Fibroblast of skin of left quadriceps (primary cell): ENCODE data around the gene PIEZO1.
A peak's percentile ranks its signal among the peaks of the same experiment; 100 is the strongest.
"Not testable (repeated sequence)": the region's sequence is repeated elsewhere in the genome, so short reads cannot be mapped to it uniquely, and the experiment has no call there.

Experiments
- DNase-seq, 2 experiments: peaks; one replicate each; pipeline ENCODE4 v3.0.0-alpha.2; 2013; ENCODE audit warnings: low read depth in 2 of 2

PIEZO1 gene

DNA sequence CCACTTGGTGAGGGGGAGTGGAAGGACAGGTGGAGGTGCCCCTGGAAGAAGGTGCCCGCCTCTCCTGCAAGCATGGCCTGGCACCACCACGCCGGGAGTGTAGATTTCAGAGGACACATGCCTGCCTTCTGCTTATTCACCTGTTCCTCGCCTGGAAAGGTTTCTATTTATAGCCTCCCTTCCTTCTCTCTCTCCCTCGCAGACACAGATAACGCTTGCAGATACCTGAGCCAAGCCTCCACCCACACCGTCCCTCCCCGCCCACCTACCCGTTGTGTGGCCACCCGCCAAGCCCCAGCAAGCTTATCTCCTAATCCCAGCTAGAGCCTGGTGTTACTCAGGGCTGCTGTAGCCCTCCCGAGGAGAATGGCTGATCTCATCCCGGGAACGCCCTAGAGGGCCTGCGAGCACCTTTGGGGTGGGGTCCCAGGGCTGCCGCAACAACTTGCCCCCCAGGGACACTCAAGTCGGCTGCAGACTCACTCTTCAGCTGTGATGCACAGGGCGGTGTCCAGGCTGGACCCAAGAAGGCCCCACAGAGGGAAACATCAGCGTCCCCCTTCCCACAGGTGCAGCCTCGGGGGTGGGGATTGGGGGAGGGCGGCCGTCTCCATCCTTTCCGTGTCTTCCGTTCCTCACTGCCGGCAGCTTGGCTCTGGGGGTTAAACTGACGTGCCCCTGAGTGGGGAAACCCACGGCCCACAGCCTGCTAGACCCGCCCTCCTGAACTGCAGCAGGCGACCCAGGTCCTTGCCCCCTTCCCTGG is 96.8 kb downstream of the PIEZO1 start:
- no peak for DNase-seq

DNA sequence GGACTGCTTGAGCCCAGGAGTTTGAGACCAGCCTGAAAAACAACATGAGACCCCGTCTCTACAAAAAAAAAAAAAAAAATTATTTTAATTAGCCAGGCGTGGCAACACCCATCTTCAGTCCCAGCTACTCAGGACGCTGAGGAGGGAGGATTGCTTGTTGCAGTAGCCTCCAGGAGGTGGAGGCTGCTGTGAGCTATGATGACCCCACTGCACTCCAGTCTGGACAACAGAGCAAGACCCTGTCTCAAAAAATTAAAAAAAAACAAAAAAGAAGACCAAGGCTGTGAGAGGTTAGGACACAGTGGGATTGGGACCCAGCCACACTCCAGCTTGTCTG is 97.4 kb downstream of the PIEZO1 start:
- DNase-seq, result no peak

DNA sequence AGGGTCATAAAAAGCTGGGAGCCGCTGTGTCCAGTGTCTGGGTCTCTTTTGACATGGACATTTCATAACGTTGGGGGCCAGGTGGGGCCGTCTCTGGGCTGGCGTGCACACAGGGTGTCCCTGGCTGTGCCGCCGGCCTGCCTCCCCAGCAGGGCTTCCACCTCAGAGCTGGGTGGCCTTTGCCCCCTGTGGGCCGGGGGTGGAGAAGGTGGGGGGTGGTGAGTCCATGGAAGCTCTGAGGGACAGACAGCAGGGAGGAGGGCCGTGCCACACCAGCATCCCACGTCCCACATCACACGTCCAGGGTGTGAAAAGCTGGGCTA is 97.8 kb downstream of the PIEZO1 start:
- no peak for DNase-seq

DNA sequence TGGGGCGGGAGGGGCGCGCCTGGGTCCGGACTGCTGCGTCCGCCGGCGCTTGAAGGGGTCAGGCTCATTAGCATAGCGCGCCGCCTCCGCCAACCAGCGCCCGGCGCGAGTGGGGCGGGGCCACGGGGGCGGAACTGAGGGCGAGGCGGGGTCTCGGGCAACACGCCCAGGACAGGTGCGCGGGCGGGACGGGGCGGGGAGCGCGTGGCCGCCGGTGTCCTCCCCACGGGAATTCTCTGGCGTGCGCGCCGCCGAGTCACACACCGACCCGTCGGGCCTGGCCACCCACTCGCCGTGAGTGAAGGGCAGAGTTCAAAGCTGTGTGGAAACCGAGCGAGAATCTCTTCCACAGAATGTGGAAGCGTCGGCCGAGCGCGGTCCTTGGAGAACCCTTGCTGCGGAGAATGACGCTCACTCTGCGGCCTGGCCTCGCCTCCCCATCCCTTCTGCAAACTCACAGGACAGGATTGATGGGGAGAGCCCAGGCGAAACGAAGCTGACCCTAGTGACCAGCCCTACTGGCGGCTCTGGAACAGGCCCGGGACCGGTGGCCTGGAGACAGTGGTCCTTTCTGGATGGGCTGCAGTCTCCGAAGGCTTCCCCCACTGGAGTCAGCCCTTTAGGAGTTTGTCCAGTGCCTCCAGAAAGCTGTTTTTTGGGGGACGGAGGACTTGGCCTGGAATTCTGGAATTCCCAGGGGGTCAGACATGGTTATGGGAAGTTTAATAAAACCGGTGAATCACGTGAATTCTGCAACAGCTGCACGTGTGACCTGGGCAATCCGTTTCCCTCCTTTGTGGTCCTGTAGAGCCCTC is 98.4 kb downstream of the PIEZO1 start, which contains the start of gene SNAI3:
SNAI3 (minus strand) TSS at position 69 of the 815 bp plus-strand sequence. CDS start 101 bp downstream, outside the sequence.
- no peak for DNase-seq

DNA sequence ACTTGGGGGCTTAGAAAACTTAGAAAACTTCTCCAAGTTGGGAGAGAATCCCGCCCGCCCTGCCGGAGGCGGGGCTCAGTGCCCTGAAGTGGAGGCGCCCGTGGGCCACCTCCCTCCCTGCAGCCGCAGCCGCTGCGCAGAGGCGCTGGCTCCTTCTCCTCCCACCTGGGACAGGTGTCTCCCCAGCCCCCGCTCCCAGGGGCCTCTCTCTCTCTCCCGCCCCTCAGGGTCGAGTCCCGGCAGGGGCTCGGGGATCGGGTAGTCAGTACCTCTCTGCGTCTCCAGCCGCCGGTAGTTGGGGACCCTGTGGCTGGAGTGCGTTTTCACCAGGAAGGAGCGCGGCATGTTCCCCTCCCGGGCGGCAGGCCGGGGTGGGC is 99.0 kb downstream of the PIEZO1 start:
- DNase-seq, result no peak

DNA sequence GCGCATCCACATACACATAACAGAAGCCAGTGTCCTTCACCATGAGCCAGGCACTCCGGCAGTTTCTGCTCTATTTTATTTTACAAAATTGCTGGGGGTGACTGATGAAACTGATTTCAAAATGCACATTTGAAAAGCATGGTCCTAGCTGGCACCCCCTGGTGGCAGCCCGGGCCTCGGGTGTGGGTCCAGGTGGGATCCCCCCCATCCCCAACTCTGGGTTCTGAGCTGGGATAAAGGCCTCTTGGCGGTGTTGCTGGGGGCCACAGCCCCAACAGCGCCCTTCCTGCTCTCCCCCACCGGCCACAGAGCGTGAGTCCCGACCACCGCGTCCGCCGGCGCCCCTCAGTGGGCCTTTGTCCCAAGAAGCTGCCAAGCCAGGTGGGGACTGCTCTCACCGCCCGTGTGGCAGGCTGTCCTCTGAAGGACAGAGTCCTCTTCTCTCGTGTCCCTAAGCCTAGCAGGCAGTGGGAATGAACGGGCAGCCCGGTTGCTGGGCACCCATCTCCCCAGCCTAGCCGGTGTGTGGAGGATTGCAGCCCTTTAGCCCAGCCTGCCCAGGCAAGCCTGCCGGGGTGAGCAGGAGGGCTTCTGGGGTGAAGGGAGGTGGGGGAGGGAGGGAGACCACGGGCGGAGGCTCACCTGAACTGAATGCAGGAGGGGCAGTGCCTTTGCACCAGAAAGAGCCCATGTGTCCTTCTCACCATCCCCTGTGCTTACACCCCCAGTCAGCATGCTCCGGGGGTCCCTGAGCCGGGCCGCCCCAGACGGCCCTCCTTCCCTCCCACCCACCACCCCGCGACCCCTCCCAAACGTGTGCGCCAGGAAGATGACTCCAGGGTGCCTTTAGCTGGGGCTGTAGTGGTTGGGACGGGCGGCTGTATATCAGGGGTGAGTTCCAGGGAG is 99.6 kb downstream of the PIEZO1 start:
- peak; percentile 14 to 17 for DNase-seq

DNA sequence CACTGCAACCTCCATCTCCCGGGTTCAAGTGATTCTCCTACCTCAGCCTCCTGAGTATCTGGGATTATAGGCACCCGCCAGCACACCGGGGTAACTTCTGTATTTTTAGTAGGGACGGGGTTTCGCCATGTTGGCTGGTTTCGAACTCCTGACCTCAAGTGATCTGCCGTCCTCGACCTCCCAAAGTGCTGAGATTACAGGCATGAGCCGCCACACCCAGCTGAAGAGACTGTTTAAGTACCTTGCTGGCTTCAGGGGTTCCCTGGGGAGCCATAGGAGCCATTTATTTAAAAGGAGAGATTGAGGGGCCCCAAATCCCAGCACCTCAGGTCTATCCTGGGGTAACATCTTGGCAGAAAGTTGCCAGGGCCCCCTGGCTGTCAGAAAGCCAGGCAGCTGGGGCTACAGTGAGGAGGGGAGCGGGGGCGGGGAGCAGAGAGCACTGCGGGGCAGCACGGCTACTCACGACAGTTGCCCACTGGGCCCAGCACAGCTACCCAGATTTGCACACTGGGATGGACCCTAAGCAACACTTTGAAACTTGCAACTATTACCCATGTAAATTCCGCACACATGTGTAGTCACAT is 100.4 kb downstream of the PIEZO1 start:
- no peak for DNase-seq

DNA sequence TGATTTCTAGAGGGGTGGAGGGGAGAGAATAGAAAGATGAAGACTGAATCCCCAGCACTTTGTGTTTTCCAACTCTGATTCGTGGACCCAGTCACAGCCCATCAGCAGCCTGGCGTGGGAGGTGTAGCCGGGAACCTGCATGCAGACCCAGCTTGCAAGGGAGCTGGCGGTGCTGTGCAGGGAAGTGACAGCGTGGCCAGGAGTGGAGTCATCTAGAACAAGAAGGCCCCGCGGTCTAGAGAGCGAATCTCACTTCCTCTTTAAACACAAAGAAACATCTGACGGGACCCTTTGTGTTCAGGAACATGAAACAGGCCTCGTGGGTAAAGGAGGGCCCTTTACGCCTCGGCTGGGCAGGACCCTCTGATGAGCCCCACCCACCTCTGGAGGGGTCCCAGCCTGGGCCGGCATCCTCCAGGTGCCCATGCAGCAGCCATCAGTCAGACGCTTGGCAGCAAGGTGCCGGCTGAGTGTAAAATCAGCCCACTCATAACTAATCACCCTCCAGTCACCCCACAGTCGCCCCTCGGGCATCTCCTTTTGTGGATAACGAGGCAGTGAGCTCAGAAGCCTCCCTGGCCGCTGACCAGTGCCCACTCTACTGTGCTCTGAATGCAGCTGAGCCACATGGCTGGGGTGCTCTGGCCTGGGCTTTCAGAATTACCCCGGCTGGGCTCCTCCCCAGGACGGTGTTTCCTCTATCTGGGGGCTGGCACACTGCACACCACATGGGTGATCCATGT is 103.1 kb downstream of the PIEZO1 start:
- no peak for DNase-seq

DNA sequence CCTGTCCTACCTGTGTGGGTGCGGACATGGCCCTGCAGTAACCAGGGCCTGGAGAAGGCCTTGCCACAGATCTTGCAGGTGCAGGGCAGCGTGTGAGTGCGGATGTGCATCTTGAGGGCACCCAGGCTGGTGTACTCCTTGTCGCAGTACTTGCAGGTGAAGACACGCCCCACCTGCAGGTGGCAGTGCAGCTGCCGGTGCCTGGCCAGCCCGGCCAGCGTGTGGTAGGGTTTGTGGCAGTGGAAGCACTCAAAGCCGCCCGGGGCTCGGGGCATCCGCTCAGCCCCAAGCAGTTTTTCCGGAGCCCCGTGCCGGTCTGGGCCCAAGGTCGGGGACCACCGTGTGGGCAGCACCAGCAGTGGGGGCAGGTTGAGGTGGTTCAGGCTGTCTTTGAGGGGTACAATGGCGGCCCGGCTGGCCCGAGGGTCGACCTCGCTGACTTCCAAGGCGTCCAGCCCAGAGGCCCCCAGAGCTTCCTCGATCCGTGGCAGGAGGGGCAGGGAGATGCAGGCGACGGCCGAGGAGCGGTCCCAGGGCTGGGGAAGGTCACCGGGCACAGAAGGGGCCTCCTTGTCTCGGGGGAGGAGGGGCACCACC is 103.8 kb downstream of the PIEZO1 start:
- no peak for DNase-seq

DNA sequence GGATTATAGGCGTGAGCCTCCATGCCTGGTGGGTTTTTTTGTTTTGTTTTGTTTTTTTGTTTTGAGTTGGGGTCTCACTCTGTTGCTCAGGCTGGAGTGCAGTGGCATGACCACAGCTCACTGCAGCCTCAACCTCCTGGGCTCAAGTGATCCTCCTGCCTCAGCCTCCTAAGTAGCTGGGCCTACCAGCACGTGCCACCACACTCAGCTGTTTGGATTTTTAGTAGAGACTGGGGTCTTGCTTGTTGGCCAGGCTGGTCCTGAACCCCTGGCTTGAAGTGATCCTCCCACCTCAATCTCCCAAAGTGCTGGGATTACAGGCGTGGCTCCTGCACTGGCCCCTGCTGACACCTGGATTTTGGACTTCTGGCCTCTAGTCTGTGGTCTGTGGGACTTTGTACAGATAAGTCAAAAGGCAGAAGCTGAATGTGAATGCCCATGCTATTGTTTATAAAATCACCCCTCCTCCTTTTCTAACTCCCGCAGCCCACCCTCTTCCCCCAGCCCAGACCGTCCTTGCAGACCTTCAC is 104.4 kb downstream of the PIEZO1 start:
- no peak for DNase-seq

DNA sequence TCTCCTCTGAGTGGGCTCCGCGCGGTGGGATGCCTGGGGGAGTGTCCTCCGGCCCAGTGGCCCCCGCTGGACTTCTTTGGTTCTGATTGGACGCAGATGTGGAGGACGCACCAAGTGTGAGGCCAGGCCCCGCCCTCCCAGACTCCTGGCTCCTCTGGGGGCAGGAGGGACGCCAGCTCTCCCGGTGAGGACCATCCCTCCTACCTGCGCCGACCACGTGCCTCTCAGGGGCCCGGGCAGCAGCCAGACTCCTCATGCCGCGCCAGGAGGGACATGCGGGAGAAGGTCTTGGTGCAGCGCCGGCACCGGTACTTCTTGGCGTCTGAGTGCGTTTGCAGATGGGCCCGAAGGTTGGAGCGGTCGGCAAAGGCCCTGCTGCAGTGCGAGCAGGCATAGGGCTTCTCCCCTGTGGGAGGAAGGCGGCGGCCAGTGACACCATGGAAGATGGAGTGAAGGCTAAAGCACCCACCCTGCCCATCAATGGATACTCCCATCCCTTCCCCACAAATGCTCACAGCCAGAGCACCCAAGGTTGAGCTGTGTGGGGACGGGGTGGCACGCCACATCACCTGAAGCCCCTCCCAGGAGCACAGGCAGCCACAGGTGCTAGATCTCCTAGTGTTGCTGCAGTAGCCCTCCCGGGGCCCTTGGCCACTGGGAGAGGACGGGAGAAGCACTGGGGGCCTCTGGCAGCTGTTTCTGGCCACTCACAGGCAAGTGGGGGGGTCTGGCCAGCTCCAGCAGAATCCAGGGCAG is 106.6 kb downstream of the PIEZO1 start:
- DNase-seq, result no peak

DNA sequence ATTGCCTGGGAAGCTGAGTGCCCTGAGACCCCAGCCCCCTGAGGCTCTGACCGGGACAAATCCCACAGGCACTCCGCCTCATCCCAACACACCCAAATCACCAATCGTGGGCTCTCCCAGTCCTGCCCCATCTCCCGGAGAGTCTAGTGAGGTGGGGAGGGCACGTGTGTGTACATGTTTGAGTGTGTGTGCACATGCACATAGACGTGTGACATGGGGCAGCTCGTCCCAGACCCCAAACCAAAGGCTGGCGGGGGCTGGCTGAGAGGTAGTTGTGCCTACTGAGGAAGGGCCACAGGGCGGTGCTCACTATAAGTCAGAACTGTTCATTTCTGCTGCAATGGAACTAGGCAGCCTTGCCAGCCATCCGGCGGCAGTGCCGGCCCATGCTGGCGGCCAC is 107.3 kb downstream of the PIEZO1 start:
- DNase-seq, result no peak

DNA sequence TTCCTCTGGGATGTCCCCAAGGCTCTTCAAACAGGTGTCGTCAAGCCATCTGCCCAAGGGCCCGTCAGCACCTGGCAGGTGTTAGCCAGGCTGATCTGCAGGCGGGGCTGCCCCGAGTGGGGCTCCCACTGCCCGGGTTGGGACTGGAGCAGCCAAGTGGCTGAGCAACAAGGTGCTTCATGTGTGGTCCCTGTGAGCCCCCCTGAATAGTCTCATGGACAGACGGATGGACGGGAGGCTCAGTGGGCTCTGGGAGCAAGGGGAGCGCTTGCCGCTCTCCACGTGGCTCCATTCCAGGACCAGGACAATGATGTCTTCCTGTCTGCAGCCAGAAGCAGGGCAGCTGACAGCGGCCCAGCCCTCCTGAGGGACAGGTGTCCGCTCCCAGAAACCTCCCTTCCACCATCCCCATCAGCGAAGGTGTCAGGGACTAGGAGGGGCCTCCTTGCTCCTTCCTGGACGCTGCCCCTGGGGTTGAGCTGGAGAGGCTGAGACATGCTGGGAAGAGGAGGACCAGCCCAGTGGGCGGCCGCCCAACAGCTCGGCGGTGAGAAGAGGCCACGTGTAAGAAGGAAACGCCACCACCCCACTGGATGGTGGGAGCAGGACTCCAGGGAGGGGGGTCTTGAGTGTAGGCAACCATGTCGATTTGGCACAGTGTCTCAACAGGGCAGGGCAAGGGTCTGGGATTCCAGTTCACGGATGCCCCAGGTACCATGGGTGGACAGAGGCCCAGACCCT is 108.3 kb downstream of the PIEZO1 start:
- no peak for DNase-seq

DNA sequence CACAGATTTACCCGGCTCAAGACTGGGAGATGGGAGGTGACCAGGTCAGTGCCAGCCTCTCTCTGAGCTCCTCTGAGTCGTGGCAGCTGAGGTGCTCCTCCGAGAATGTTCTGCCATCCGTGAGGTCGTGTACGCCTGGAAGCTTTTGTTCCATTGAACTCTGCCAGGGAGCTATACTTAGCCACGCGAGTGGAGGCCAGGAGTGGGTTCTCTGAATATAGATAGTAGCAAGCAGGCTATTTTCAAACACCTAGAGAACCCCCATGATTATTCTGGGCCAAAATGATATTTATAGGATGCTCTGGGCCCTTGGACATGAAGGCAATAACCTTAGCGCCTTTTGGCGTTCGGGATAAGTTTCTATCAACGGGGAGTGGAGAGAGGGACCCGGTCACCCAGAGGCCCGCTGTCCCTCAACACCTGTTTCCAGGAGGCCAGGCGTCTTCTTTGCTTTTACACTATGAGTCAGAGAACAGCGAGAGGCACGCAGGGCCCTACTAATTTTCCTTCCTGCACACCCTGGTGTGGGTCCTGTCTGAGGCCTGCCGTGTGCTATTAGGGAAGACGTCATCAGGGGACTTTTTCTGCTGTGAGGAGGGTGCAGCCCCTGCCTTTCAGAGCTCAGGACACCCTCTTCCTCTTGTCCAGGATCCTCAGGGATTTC is 111.2 kb downstream of the PIEZO1 start:
- DNase-seq, result no peak

DNA sequence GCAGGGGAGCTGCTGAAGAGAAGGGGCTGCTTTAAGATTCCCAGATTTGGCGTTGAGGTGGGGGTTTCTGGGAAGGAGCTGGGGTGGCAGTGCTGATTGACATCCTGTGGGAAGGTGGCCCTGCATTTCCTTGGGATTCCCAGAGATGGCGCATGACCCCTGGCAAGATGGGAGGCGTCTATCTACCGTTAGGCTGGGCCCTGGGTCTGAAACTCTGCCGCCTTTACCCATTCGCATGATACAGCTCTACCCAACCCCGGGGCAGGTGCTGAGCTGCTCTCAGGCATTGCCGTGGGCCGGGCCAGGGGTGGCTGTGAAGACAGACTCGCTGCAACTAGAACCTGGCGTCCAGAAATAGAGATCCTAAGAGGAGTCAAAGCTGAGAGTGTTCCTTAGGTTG is 112.2 kb downstream of the PIEZO1 start:
- no peak for DNase-seq

DNA sequence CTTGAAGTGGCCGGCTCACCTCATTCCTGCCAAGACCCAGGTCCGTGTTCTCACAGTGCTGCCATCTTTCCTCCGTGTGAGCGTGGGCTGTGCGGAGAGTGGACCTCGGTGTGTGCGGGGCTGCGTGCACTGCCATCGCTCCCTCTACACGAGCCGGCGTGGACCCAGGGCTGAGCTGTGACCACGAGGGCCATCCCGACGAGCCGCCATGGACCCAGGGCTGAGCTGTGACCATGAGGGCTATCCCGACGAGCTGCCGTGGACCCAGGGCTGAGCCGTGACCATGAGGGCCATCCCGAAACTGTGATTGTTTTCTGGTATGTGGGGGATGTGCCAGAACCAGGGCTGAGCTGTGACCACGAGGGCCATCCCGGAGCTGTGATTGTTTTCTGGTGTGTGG is 113.2 kb downstream of the PIEZO1 start:
- DNase-seq, result no peak

DNA sequence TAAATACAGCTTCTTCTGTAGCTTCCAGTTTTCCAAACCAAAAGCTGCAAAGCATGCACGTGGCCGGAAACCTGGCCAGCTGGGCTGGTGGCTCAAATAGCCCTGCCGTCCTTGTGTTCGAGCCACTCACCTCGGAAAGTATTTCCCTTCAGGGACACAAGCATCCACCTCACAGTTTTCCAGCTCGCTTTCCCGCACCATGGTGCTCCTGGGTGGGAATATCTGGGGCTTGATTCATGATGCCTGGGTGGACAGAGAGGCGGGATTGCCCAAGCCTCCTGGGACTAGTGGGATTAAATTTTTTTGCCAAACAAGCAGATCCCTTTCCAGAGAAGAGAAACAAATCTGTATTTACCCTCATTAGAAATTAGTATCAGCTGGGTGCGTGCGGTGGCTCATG is 115.0 kb downstream of the PIEZO1 start:
- no peak for DNase-seq

DNA sequence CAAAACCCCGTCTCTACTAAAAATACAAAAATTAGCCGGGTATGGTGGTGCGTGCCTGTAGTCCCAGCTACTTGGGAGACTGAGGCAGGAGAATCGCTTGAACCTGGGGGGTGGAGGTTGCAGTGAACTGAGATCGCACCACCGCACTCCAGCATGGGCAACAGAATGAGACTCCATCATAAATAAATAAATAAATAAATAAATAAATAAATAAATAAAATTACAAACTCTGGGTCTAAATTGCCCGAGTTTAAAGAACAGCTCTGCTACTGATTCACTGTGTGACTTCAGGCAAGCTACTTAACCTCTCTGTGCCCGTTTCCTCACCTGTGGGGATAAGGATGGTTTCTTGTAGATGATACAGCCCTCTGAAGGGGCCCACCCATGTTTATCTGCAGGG is 115.5 kb downstream of the PIEZO1 start:
- DNase-seq, result not testable (repeated sequence)

DNA sequence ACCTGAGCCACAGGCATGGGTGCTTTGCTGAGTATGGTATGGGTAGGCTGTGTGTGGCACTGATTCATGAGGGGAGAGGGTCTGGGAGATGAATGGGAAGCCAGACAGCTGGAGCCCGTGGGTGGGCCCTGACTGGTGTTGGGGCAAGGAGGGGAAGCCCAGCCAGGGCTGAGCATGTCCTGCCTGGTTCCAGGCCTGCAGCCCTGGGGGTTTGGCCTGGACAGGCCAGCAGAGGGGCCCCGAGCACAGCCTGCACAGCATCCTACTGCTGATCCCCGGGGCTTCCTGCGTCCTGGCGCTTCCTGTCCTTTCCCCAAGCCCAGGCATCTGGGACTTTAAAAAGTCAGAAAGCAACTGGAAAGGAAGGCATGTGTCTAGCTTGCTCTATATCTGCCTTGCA is 117.6 kb downstream of the PIEZO1 start:
- DNase-seq, result no peak
